HepG2 (cell line): Measurements from ENCODE around the gene PRR35. TPM values are rescaled to one million over a fixed set of nuclear protein-coding genes. Genes with fewer than 3 reads are reported as not detected.

Source experiments
- ATF1 ChIP-seq: IDR thresholded peaks from 2 replicates; pipeline ENCODE4 v1.6.1; 2016; ENCODE audit warnings: mild to moderate bottlenecking, control low read depth
- BRCA1 ChIP-seq: sonication (generic); formaldehyde crosslinking; IDR thresholded peaks from 2 replicates; pipeline ENCODE4 v1.4.0; 2020; ENCODE audit warnings: missing genetic modification reagents
- FOXO4 ChIP-seq: sonication (generic); formaldehyde crosslinking; conservative IDR thresholded peaks from 2 replicates; pipeline ENCODE4 v1.8.1; 2023; ENCODE audit warnings: missing genetic modification reagents
- KDM1A ChIP-seq: IDR thresholded peaks from 2 replicates; pipeline ENCODE4 v1.6.1; 2016; ENCODE audit warnings: missing compliant biosample characterization
- MAFK ChIP-seq, 2 experiments: IDR thresholded peaks in 1 of 2; conservative IDR thresholded peaks in 1 of 2; 2 replicates each; pipeline ENCODE4 v1.6.1; 2011; ENCODE audit warnings: improper control_type of control experiment in 2 of 2, low read length in 2 of 2
- PRDM15 ChIP-seq: sonication (generic); formaldehyde crosslinking; IDR thresholded peaks from 2 replicates; pipeline ENCODE4 v1.4.0; 2020; ENCODE audit warnings: missing genetic modification reagents
- SAP130 ChIP-seq: IDR thresholded peaks from 2 replicates; pipeline ENCODE4 v1.6.1; 2016; ENCODE audit warnings: low read depth
- SUZ12 ChIP-seq: fragments of 150-350 bp; IDR thresholded peaks from 2 replicates; pipeline ENCODE4 v1.6.1; 2014; ENCODE audit warnings: low read depth, low read length
- THAP11 ChIP-seq: IDR thresholded peaks from 2 replicates; pipeline ENCODE4 v1.6.1; 2016; ENCODE audit warnings: missing biosample characterization, missing genetic modification reagents
- ZNF296 ChIP-seq: sonication (generic); formaldehyde crosslinking; conservative IDR thresholded peaks from 2 replicates; pipeline ENCODE4 v1.5.0; 2020; ENCODE audit warnings: mild to moderate bottlenecking, missing genetic modification reagents
- ZNF710 ChIP-seq: sonication (generic); formaldehyde crosslinking; IDR thresholded peaks from 2 replicates; pipeline ENCODE4 v1.5.0; 2020; ENCODE audit warnings: mild to moderate bottlenecking, missing genetic modification reagents, borderline replicate concordance
- polyA plus RNA-seq, 8 experiments: library from polyadenylated mRNA; depleted of rRNA in 3 of 8; stranded (reverse) in 7 of 8; unstranded in 1 of 8; fragments of >200 nt; fragmentation: Illumina TruSeq in 4 of 8; extraction: Trizol in 4 of 8; gene quantifications; 2 replicates each; pipeline versions ENCODE4 v1.2.1 to v1.2.3, GENCODE V29; 2011 to 2016; ENCODE audit warnings: low read depth in 4 of 8, missing spikeins in 1 of 8, mixed read lengths in 1 of 8; ENCODE audit not compliant: insufficient read depth in 1 of 8
- total RNA-seq, 5 experiments: library from RNA; depleted of rRNA; stranded (reverse); fragments of >200 nt; fragmentation: Illumina TruSeq; extraction: Trizol; gene quantifications; 2 replicates each; pipeline ENCODE4 v1.2.3, GENCODE V29; 2016; ENCODE audit warnings: low read depth in 1 of 5
- TF ChIP-seq, protein P1 (sequence below): sonication (generic); formaldehyde crosslinking; IDR thresholded peaks from 2 replicates; pipeline ENCODE4 v1.8.0; 2022; ENCODE audit warnings: mild to moderate bottlenecking, missing genetic modification reagents; ENCODE audit not compliant: insufficient replicate concordance
- TF ChIP-seq, protein P2 (sequence below): sonication (generic); formaldehyde crosslinking; IDR thresholded peaks from 2 replicates; pipeline ENCODE4 v1.9.0; 2021; ENCODE audit warnings: missing genetic modification reagents, borderline replicate concordance
- TF ChIP-seq, protein P3 (sequence below): sonication (generic); formaldehyde crosslinking; IDR thresholded peaks from 2 replicates; pipeline ENCODE4 v1.4.0; 2020; ENCODE audit warnings: missing genetic modification reagents

PRR35 gene
- total and polyA plus RNA-seq, 2 of the 13 experiments (the other 11 are each of a cell fraction or from before 2014, with no cell fraction given), result 0.07 to 0.16 TPM

DNA sequence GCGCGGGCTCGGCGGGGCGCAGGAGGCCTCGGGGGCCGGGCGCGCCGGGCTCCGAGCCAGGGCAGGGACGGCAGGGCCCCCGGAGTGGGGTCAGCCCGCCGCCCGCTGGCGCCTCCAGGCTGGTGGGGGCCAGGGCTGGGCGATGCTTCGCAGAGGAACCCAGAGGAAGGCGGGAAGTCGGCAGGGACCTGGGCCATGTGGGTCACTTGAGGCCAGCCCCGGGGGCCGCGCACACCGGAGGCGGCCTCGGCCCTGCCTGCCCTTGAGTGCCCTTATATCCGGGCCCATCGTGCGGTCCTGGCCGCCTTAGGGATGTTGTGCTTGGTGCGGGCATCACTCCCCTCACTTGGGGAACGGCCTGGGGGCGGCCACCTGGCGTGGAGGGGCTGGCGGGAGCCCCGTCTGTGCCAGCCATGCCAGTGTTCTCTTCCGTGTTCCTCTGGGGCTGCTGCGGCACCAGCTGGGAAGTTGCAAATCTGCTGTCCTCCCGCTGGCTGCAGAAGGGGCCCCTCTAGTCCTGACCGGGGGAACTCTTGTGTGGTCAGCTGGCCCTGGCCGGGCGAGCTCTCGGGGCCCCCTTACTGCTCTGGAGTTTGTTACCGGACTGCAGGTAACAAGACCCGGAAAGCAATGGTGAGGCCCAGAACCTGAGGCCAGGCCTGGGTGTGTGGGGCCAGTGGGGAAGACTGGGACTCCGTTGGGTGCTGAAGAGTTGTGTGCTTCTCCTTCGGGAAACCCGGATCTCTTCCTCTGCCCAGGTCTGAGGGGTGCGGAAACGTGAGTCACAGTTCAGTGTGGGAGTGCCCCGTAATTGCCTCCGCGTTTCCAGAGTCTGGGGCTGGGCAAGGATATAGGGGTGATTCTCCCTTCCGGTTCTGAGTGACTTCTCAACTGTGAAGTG is 31.8 kb upstream of the PRR35 start (continued):
- TF ChIP-seq, protein P1, sequence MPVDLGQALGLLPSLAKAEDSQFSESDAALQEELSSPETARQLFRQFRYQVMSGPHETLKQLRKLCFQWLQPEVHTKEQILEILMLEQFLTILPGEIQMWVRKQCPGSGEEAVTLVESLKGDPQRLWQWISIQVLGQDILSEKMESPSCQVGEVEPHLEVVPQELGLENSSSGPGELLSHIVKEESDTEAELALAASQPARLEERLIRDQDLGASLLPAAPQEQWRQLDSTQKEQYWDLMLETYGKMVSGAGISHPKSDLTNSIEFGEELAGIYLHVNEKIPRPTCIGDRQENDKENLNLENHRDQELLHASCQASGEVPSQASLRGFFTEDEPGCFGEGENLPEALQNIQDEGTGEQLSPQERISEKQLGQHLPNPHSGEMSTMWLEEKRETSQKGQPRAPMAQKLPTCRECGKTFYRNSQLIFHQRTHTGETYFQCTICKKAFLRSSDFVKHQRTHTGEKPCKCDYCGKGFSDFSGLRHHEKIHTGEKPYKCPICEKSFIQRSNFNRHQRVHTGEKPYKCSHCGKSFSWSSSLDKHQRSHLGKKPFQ (CRISPR knock-in tag), result peak; percentile 52
- TF ChIP-seq BRCA1 (CRISPR knock-in tag), result no peak
- TF ChIP-seq, protein P2, sequence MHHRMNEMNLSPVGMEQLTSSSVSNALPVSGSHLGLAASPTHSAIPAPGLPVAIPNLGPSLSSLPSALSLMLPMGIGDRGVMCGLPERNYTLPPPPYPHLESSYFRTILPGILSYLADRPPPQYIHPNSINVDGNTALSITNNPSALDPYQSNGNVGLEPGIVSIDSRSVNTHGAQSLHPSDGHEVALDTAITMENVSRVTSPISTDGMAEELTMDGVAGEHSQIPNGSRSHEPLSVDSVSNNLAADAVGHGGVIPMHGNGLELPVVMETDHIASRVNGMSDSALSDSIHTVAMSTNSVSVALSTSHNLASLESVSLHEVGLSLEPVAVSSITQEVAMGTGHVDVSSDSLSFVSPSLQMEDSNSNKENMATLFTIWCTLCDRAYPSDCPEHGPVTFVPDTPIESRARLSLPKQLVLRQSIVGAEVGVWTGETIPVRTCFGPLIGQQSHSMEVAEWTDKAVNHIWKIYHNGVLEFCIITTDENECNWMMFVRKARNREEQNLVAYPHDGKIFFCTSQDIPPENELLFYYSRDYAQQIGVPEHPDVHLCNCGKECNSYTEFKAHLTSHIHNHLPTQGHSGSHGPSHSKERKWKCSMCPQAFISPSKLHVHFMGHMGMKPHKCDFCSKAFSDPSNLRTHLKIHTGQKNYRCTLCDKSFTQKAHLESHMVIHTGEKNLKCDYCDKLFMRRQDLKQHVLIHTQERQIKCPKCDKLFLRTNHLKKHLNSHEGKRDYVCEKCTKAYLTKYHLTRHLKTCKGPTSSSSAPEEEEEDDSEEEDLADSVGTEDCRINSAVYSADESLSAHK (CRISPR knock-in tag), result no peak
- no peak for TF ChIP-seq MAFK (conservative IDR thresholded peaks at IDR 0.05 in 1 of 2, IDR thresholded peaks at IDR 0.05 in 1 of 2; ENCODE audit: low read length in 2 of 2)
- TF ChIP-seq SAP130, result peak; percentile 63; the same call in 1 of the 2 replicates
- TF ChIP-seq ZNF296 (CRISPR knock-in tag), result no peak; the same call in 1 of the 2 replicates
- TF ChIP-seq ATF1 (CRISPR knock-in tag), result no peak
- 0 out of 2 replicates have a peak, but pooled peaks have one; percentile 56 for TF ChIP-seq PRDM15 (CRISPR knock-in tag)
- no peak for TF ChIP-seq ZNF710
- TF ChIP-seq SUZ12, result no peak
- peak; percentile 57; the same call in 1 of the 2 replicates for TF ChIP-seq THAP11 (CRISPR knock-in tag)
- TF ChIP-seq FOXO4, result no peak
- TF ChIP-seq, protein P3, sequence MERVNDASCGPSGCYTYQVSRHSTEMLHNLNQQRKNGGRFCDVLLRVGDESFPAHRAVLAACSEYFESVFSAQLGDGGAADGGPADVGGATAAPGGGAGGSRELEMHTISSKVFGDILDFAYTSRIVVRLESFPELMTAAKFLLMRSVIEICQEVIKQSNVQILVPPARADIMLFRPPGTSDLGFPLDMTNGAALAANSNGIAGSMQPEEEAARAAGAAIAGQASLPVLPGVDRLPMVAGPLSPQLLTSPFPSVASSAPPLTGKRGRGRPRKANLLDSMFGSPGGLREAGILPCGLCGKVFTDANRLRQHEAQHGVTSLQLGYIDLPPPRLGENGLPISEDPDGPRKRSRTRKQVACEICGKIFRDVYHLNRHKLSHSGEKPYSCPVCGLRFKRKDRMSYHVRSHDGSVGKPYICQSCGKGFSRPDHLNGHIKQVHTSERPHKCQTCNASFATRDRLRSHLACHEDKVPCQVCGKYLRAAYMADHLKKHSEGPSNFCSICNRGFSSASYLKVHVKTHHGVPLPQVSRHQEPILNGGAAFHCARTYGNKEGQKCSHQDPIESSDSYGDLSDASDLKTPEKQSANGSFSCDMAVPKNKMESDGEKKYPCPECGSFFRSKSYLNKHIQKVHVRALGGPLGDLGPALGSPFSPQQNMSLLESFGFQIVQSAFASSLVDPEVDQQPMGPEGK (CRISPR knock-in tag), result peak; percentile 37; the same call in 1 of the 2 replicates
- no peak for TF ChIP-seq KDM1A (CRISPR knock-in tag)
